Measurements from ENCODE around the gene RTN4RL1. TPM values are rescaled to one million over a fixed set of nuclear protein-coding genes. Genes with fewer than 3 reads are reported as not detected.

Gene RTN4RL1
- total RNA-seq, 1 experiment from 2014 or later, result 0.22 TPM

- Histone ChIP-seq H3K18ac (ENCODE audit: insufficient read length, low read depth, low read length) (no peak overlapping the region), H3K56ac (ENCODE audit: insufficient read length, low read depth, low read length) (no peak overlapping the region), H4K91ac (ENCODE audit: insufficient read length, low read depth, low read length) (no peak overlapping the region), H3K79me2 (ENCODE audit: insufficient read depth, low read length) (no peaks in the 10 kb centered on the region), H3T11ph (ENCODE audit: low read length) (no peak overlapping the region), H4K8ac (replicated peaks; ENCODE audit: insufficient read length, low read depth, low read length) (no peak overlapping the region), H3K14ac (ENCODE audit: insufficient read depth, low read length) (no peak overlapping the region; the same call in 1 of the 2 replicates), H3K23ac (ENCODE audit: insufficient read length, low read depth, low read length) (no peak overlapping the region), H3K79me1 (ENCODE audit: insufficient read depth, low read depth, low read length, poor library complexity, severe bottlenecking) (no peaks in the 10 kb centered on the region), H4K5ac (ENCODE audit: insufficient read length, low read depth, low read length) (no peak overlapping the region), H3K4me2 (ENCODE audit: insufficient read depth, insufficient read length, low read length) (no peak overlapping the region), H2BK20ac (ENCODE audit: low read depth, low read length, poor library complexity, severe bottlenecking) (no peak overlapping the region), H2AK5ac (ENCODE audit: insufficient read length, low read length) (no peak overlapping the region), H3K27me3 (ENCODE audit: insufficient read depth, low read length) (no peaks in the 10 kb centered on the region), H2BK120ac (ENCODE audit: low read depth, low read length, poor library complexity, severe bottlenecking) (no peak overlapping the region), H3K9ac (ENCODE audit: extremely low read depth, insufficient read length, low read length) (no peak overlapping the region), H2BK15ac (ENCODE audit: low read depth, low read length) (no peak overlapping the region), H3K27ac (ENCODE audit: insufficient read length, low read depth, low read length) (no peak overlapping the region), H3K9me3 (ENCODE audit: control insufficient read depth, low read depth, low read length) (no peaks in the 10 kb centered on the region), H3K23me2 (ENCODE audit: insufficient read length, low read depth, low read length, poor library complexity, severe bottlenecking) (peaks cover 5% of the 10 kb centered on the region), H2AFZ (ENCODE audit: low read length) (no peak overlapping the region), H4K20me1 (ENCODE audit: control insufficient read depth, insufficient read depth, insufficient read length) (no peaks in the 10 kb centered on the region), H3K4ac (ENCODE audit: low read depth, low read length) (no peak overlapping the region), H2BK12ac (ENCODE audit: insufficient read length, low read depth, low read length) (no peak overlapping the region), H3K4me1 (ENCODE audit: insufficient read depth, low read length) (no peaks in the 10 kb centered on the region), H2BK5ac (ENCODE audit: insufficient read length, low read length) (no peak overlapping the region)
- peak; percentile 31 for DNase-seq
- peaks cover 0 to 3% of the 10 kb centered on the region in 2 experiments; a peak in 1 of 5 replicates for H3K9me3 Mint-ChIP-seq
- H3K4me1 Mint-ChIP-seq, result peaks cover 5 to 16% of the 10 kb centered on the region in 2 experiments
- no peaks in the 10 kb centered on the region for H3K36me3 Mint-ChIP-seq (ENCODE audit: insufficient read depth in 1 of 3, low read depth in 3 of 3)
- H3K4me3 Mint-ChIP-seq, result no peak overlapping the region
- TF ChIP-seq CTCF (conservative IDR thresholded peaks at IDR 0.05), result no peak
- peaks cover 40% of the 10 kb centered on the region for H3K27me3 Mint-ChIP-seq (ENCODE audit: low read depth)
- H3K27ac Mint-ChIP-seq, result no peak overlapping the region
- no CpG with 5 or more reads among the region's 27 CpGs for WGBS (ENCODE audit: extremely low coverage, insufficient read length, low lambda C conversion rate)
Observed at GRCh38 chr17:1933875-1934715, 91.0 kb downstream of the RTN4RL1 start.

Measured in H9 (cell line).